OCI-M1 (cell line): Measurements from ENCODE around the gene LRTM2.

Experiments
- DNase-seq: peaks from one replicate; lab custom pipeline; 2025; lab: John Stamatoyannopoulos, UW

LRTM2 gene

GRCh38 chr12:1842905-1843640, 22.7 kb downstream of the LRTM2 start:
- no peak for DNase-seq

DNA sequence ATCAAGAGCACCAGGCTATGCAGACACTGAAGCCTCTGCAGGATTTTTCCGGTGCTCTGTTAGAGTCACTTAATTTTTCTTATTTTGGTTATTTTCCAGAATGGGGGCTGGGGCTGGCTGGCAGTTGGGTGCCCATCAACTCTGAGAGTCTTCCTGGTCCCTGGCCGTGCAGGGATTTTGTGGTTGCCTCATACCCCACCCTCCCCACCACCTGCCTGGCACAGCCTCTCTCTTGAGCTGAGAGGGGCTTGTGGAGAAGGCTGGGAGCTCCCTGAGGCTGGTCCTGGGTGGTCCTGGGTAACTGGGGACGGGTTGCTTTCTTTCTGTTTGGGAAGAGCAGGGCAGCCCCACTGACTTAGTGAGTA, 23.3 kb downstream of the LRTM2 start:
- DNase-seq: no peak

DNA sequence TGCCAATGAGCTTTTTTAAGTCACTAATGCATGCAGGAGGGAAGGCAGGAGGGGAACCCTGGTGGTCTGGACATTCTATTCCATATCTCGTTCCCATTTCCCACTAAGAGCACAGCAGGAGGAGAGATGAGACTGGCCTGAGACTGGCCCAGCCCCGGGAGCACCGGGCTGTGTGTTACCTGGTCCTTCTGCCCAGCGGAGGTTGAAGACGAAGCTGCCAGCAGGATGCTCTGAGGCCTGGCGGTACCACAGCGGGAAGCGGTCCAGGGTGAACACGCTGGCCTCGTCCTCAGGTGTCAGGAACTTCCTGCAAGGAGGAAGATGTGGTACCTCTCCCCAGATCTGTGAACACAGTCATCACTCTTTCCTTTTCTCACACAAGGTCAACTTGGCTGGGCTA, 23.9 kb downstream of the LRTM2 start:
- DNase-seq: no peak

GRCh38 chr12:1844661-1845409, 24.5 kb downstream of the LRTM2 start:
- no peak for DNase-seq

- no peak for DNase-seq
Measured at GRCh38 chr12:1845427-1845826, 25.1 kb downstream of the LRTM2 start.

DNA sequence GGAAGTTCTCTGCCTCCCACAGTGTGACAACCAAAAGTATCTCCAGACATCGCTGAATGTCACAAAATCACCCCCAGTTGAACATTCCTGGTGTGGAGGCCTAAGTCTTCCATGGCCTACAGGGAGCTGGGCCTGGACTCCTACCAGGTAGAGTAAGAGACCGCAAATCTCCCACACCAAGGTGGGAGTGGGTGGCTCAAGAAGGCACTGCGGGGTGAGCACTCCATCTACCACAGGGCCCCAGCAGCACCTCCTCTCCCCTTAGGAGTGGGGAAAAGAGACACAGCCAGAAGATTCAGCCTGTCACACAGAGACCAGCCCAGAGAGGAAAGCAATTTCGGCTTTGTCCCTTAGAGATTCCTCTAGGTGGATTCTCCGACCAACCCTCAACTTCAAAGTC, 25.5 kb downstream of the LRTM2 start:
- no peak for DNase-seq

DNA sequence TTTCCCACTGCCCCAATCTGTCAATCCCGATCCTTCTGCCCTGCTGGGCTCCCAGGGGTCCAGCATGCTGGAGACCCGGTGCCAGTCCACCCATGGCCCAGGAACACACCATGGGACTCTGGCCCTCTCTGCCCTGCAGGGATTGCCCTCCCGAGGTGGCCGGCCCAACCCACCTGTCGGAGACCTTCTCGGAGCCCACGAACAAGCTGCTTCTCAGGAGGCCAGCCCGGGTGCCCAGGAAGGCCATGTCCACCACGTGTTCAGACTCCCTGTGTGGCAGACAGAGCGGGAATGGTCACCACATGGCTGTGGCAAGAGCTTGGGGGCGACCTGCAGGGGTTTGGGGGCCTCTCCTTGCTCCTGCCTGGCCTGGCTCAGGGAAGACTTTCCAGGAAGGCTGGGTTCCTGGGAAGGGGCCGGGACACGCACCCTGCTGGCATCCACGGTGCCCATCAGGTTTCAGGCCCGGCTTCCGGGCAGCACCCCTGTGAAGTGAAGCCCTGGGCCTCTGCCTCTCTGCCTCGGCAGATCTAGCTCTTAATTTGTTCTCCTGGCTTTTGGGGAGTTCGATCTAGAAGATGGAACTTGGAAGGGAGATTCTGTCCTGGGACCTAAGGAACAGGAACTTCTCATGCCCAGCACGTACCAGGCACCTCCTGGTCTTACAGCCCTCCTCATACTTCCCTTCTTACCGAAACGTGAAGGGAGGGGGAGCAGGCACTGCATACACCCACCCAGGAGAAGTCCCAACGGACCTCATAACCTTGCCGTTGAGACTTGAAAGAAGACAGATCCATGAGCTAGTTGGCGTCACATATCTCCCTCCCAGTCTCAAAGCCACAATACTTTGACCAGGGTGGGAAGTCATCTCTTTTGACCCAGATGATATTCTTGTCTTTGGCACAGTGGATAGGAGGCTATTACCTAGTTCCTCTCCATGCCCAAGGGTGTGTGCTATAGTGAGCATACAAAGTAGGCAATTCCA, 26.3 kb downstream of the LRTM2 start:
- no peak for DNase-seq

GRCh38 chr12:1847411-1847810, 27.0 kb downstream of the LRTM2 start:
- no peak for DNase-seq

DNA sequence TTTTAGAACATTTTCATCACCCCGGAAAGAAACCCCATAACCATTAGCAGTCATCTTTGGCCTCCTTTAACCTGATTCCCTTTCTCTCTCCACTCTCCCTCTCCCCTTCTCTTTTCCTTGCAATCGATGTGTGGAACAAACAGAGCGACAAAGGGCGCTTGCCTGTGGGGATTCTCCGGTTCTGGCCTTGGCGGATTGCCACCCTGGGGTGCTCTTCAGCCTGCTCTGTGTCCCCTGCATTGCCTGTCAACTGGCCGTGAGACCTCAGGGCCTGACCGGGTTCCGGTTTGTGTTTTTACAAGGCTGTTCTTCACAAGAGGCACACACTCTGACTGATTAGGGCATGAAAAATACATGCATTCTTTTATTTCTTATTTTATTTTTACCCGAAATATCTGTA, 27.8 kb downstream of the LRTM2 start:
- DNase-seq: no peak

- DNase-seq: no peak
Measured at GRCh38 chr12:1848745-1849144, 28.4 kb downstream of the LRTM2 start.

DNA sequence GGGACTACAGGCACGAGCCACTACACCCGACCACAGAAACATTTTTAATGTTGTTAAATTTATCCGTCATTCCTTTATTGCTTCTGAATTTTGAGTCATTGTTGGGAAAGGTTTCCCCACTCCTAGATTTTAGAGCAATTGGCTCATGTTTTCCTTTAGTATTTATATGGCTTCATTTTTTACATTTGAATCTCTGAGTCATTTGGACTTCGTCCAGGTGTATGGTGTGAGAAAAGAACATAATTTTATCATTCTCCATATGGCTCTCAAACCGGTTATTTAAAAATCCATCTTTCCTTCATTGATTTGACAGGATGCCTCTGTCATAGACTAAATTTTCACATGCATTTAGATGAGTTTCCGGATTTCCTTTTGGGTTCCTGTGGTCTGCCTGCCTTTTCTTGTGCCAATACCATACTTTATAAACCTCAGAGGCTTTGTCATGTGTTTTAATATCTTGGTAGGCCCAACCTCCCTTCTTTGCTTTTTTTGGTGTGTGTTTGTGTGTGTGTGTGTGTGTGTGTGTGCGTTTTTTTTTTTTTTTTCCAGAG, 30.9 kb downstream of the LRTM2 start:
- no peak for DNase-seq

DNA sequence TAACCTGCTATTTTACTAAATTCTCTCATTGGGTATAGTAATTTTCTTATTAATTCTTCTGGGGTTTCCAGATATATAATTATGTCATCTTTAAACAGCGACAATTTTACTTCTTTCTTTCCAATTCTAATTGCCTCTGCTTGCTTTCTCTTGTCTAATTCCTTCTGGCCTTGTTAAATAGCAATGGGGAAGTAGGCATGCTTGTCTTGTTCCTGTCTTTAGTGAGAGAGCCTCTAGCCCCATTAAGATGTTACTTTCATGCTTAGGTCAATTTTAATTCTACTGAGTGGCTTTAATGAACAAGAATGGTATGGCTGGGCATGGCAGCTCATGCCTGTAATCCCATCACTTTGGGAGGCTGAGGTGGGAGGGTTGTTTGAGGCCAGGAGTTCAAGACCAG, 31.7 kb downstream of the LRTM2 start:
- no peak for DNase-seq

DNA sequence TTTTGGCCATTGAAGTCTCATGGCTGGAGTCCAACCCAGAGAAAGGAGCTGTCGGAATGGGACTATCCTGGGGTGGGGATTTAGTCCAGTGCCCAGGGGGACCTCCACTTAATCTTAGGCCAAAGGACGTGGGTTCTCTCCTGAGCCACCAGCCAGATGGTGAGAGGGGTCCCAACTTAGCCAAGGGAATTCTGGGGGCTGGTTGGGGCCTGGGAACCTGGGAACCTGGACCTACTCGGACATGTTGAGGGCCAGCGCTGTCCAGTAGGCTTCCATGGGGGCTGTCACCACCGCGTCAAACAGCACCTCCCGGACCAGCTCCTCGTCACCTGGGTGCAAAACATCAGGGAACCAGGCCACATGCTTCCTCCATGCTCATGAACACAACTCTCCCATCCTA, 33.4 kb downstream of the LRTM2 start:
- DNase-seq: no peak

- peak; percentile 23 for DNase-seq
Measured at GRCh38 chr12:1855241-1855640, 34.9 kb downstream of the LRTM2 start.

- DNase-seq: no peak
Measured at GRCh38 chr12:1857086-1857485, 36.7 kb downstream of the LRTM2 start.

DNA sequence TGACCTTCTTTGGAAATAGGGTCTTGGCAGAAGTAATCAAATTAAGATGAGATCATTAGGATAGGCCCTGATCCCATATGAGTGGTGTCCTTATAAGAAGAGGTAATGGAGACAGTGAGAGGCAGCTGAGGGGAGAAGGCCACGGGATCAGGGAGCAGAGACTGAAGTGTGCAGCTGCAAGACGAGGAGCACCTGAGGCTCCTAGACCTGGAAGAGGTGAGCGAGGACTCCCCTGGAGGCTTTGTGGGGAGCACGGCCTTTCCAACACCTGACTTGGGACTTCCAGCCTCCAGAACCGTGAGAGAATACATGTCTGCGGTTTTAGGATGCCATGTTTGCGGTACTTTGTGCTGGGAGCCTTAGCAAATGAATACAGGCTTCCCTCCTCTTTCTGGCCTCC, 37.5 kb downstream of the LRTM2 start:
- DNase-seq: no peak

- DNase-seq: no peak
Measured at GRCh38 chr12:1858456-1858855, 38.1 kb downstream of the LRTM2 start.

GRCh38 chr12:1859643-1860042, 39.3 kb downstream of the LRTM2 start:
- no peak for DNase-seq

DNA sequence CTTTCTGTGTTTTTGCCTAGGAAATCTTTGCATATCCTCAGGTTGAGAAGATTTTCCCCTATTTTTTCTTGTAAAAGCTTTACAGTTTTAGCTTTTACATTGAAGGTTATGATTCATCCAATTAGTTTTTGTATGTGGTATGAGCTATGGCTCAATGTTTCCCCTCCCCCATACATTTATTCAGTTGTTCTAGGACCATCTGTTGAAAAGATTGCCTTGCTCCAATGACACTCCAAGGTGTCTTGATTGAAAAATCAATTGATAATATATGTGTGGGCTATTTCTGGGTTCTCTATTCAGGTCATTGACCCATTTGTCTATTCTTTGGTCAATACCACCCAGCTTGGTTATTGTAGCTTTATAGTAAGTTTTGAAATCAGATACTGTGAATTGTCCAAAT, 42.6 kb downstream of the LRTM2 start:
- no peak for DNase-seq

GRCh38 chr12:1863823-1864222, 43.5 kb downstream of the LRTM2 start:
- no peak for DNase-seq

DNA sequence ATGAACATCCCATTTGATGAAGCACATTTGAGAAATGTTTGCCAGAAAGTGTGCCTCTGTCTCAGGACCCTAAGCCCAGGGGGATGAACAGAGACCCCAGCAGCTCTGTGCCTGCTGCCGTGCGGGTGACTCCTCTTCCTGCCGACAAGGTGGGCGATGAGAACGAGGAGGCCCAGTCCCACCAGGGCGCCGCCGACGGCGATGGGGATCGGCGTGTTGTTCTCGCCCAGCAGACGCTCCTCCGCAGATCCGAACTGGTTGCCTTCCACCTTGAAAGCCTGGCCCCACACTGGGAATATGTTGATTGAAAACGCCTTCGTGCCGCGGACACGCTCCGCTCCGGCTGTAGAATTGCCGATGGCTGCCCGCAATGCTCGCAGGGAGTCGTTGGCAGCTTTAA, 44.1 kb downstream of the LRTM2 start:
- DNase-seq: no peak

DNA sequence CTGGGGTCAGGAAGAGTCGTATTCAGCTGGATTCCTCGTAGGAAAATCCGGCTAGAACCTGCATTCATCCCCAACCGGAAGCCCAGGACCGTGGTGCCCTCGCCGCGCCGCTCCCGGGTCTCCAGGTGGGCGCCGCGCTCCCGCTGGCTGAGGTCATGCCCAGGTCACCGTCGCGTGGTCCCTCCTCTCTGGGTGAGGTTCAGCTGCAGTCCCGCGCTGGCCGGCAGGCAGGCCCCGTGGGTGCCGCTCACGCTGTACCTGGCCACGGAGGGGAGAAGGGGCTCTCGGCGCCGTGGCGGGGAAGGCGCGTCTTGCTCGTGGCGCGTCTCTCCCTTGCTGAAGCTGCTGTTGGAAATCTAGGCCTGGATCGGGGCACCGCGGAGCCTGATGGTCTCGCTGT, 44.5 kb downstream of the LRTM2 start:
- no peak for DNase-seq
